Thyroid gland (tissue), 4 donors: ENCODE results near the gene SLC2A13.

Experiments used
- POLR2A ChIP-seq, 2 donors: fragments of 450-650 bp; IDR thresholded peaks; one replicate each; pipeline ENCODE4 v1.6.1; 2017; ENCODE audit warnings: antibody characterized with exemption in 2 of 2, mild to moderate bottlenecking in 2 of 2, moderate library complexity in 1 of 2
- TF ChIP-seq, protein P1 (sequence below), 6 experiments: fragments of 200-600 bp in 3 of 6; fragments of 450-650 bp in 3 of 6; sonication (generic) in 3 of 6; IDR thresholded peaks; one replicate each; pipeline ENCODE4 v1.5.1; 2016 to 2019; ENCODE audit warnings: antibody characterized with exemption in 6 of 6, mild to moderate bottlenecking in 2 of 6, inconsistent platforms in 1 of 6, moderate library complexity in 1 of 6

DNA sequence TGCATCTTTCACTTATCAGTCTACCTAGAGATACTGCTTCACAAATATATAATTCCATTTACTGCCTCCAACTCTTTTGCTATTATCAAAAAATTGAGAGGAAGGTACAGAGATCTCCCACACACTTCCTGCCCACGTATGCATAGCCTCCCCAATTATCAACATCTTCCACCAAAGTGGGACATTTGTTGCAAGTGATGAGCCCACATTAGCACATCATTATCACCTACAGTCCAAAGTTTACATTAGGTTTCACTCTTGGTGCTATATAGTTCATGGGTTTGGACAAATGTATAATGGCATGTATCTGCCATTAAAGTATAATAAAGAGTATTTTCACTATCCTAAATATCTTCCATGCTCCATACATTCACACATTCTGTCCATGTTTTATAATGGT, 66.3 kb downstream of the SLC2A13 start:
- TF ChIP-seq POLR2A (IDR thresholded peaks at IDR 0.05) = no peak
- TF ChIP-seq, protein P1, sequence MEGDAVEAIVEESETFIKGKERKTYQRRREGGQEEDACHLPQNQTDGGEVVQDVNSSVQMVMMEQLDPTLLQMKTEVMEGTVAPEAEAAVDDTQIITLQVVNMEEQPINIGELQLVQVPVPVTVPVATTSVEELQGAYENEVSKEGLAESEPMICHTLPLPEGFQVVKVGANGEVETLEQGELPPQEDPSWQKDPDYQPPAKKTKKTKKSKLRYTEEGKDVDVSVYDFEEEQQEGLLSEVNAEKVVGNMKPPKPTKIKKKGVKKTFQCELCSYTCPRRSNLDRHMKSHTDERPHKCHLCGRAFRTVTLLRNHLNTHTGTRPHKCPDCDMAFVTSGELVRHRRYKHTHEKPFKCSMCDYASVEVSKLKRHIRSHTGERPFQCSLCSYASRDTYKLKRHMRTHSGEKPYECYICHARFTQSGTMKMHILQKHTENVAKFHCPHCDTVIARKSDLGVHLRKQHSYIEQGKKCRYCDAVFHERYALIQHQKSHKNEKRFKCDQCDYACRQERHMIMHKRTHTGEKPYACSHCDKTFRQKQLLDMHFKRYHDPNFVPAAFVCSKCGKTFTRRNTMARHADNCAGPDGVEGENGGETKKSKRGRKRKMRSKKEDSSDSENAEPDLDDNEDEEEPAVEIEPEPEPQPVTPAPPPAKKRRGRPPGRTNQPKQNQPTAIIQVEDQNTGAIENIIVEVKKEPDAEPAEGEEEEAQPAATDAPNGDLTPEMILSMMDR (IDR thresholded peaks at IDR 0.05) = no peak
